Activated CD8-positive, alpha-beta T cell treated with anti-CD3 and anti-CD28 coated beads, Interleukin-2, amount 10 ng/mL, durations not matched to agents 7 days and 5 days (primary cell): ENCODE results near the gene TERT. TPM values are rescaled to one million over a fixed set of nuclear protein-coding genes. Genes with fewer than 3 reads are reported as not detected.
A peak's percentile ranks its signal among the peaks of the same experiment; 100 is the strongest.

Source experiments
- ATAC-seq: fragments of 150-1000 bp; cut with Tn5 transposase; one replicate; pipeline ENCODE4 v1.10.0; 2021; ENCODE audit warnings: moderate library complexity
- CTCF ChIA-PET: fragments of 350-600 bp; sonication (Branson Sonifier 250); formaldehyde crosslinking; loops from one replicate; lab custom pipeline; 2021; ENCODE audit warnings: antibody characterized with exemption; lab: Charles Lee
- POLR2A ChIA-PET: fragments of 350-600 bp; sonication (Branson Sonifier 250); formaldehyde crosslinking; loops from one replicate; lab custom pipeline; 2021; ENCODE audit warnings: antibody characterized with exemption; lab: Charles Lee
- DNase-seq: peaks from one replicate; pipeline ENCODE4 v3.0.0-alpha.2; 2020
- H3K27ac Mint-ChIP-seq: one replicate; pipeline ENCODE4 v1.8.0; 2021; ENCODE audit warnings: mild to moderate bottlenecking, mixed read lengths
- H3K27me3 Mint-ChIP-seq: one replicate; pipeline ENCODE4 v1.8.0; 2021; ENCODE audit warnings: low read depth, mixed read lengths
- H3K36me3 Mint-ChIP-seq: one replicate; pipeline ENCODE4 v1.8.0; 2021; ENCODE audit warnings: low read depth, mixed read lengths
- H3K4me1 Mint-ChIP-seq: one replicate; pipeline ENCODE4 v1.8.0; 2021; ENCODE audit warnings: low read depth, mixed read lengths
- H3K4me3 Mint-ChIP-seq: one replicate; pipeline ENCODE4 v1.8.0; 2021; ENCODE audit warnings: mild to moderate bottlenecking, mixed read lengths
- H3K9me3 Mint-ChIP-seq: one replicate; pipeline ENCODE4 v1.8.0; 2022; ENCODE audit warnings: mixed read lengths; ENCODE audit not compliant: insufficient read depth
- total RNA-seq, 2 experiments: library from RNA; stranded (reverse); gene quantifications; one replicate each; pipeline ENCODE4 v1.2.3, GENCODE V29; 2021

The TERT gene
- total RNA-seq, 2 experiments from 2014 or later: 0.29 to 0.44 TPM

DNA sequence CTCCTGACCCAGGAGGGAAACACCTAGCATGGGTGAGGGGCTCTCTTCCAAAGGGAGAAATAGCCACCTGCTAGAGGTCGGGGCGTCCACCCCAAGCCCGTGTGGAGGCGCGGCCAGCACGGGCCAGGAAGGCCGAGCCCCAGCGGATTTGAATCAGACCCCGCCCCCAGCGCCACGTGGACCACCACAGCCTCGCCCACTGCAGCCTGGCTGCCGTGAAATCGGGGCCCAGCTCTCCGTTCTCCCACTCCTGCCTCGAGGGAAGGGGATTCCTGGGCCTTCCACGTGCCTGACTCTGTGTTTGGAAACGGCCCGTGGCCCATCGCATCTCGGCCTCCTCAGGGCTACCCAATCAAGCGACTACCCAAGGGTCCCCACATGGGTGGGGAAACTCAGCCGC, 38.1 kb downstream of the TERT start:
- Mint-ChIP-seq H3K4me3 (no peak overlapping the region), H3K9me3 (no peaks in the 10 kb centered on the region), H3K36me3 (no peaks in the 10 kb centered on the region), H3K27me3 (peaks cover 14% of the 10 kb centered on the region), H3K27ac (no peak overlapping the region), H3K4me1 (peaks cover 20% of the 10 kb centered on the region)
- ChIA-PET CTCF (no interaction called here), POLR2A (interaction anchor here (0.9 kb wide), 1 partner anchor 12 kb away, joined by 3 read pairs; no protein-coding TSS in a partner anchor)
- no peak for ATAC-seq
- DNase-seq: no peak

DNA sequence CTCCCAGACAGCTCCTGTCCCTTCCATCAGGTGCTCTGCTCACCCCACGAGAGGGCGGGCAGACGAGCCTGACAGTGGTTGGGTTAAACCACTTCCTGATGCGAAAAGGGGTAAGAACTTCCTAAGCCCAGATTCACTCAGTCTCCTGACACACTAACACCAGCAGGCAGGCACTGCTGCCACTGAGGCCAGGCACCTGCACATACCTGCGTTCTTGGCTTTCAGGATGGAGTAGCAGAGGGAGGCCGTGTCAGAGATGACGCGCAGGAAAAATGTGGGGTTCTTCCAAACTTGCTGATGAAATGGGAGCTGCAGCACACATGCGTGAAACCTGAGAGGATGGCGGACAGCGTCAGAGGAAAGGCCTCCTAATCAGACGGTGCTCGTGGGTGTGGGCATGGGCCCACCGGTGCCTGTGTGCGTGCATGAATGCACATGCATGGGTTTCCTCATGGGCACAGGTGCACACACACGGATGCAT, 39.7 kb downstream of the TERT start:
- no peaks in the 10 kb centered on the region for H3K36me3 Mint-ChIP-seq
- DNase-seq: peak; percentile 76
- peak; percentile 86 for ATAC-seq
- CTCF ChIA-PET: interaction anchor here (1.3 kb wide), 1 partner anchor 61 kb away, joined by 4 read pairs; no protein-coding TSS in a partner anchor
- no peaks in the 10 kb centered on the region for H3K9me3 Mint-ChIP-seq
- peaks cover 20% of the 10 kb centered on the region for H3K4me1 Mint-ChIP-seq
- POLR2A ChIA-PET: interaction anchor here (1.0 kb wide), 1 partner anchor 59 kb away, joined by 4 read pairs; no protein-coding TSS in a partner anchor
- peak overlapping the region; percentile 55 for H3K27ac Mint-ChIP-seq
- H3K27me3 Mint-ChIP-seq: peaks cover 6% of the 10 kb centered on the region
- H3K4me3 Mint-ChIP-seq: peak overlapping the region; percentile 1

- DNase-seq: no peak
- Mint-ChIP-seq H3K4me3 (no peak overlapping the region), H3K27me3 (peaks cover 6% of the 10 kb centered on the region), H3K4me1 (peaks cover 20% of the 10 kb centered on the region), H3K27ac (no peak overlapping the region), H3K9me3 (no peaks in the 10 kb centered on the region), H3K36me3 (no peaks in the 10 kb centered on the region)
- POLR2A ChIA-PET: no interaction called here
- CTCF ChIA-PET: interaction anchor here (1.3 kb wide), 1 partner anchor 62 kb away, joined by 4 read pairs; no protein-coding TSS in a partner anchor
- ATAC-seq: no peak
Observed at GRCh38 chr5:1254196-1254595, 40.7 kb downstream of the TERT start.

GRCh38 chr5:1253456-1254105, 41.3 kb downstream of the TERT start:
- Mint-ChIP-seq H3K27me3 (peaks cover 6% of the 10 kb centered on the region), H3K9me3 (no peaks in the 10 kb centered on the region), H3K4me1 (peaks cover 20% of the 10 kb centered on the region), H3K36me3 (no peaks in the 10 kb centered on the region), H3K4me3 (no peak overlapping the region), H3K27ac (no peak overlapping the region)
- no peak for DNase-seq
- ATAC-seq: no peak
- CTCF ChIA-PET: no interaction called here
- POLR2A ChIA-PET: no interaction called here

GRCh38 chr5:1252681-1253080, 42.2 kb downstream of the TERT start:
- ATAC-seq (no peak), DNase-seq (no peak)
- peaks cover 20% of the 10 kb centered on the region for H3K4me1 Mint-ChIP-seq
- H3K27me3 Mint-ChIP-seq: peaks cover 3% of the 10 kb centered on the region
- no peaks in the 10 kb centered on the region for H3K9me3 Mint-ChIP-seq
- POLR2A ChIA-PET: no interaction called here
- H3K27ac Mint-ChIP-seq: no peak overlapping the region
- CTCF ChIA-PET: no interaction called here
- no peak overlapping the region for H3K4me3 Mint-ChIP-seq
- H3K36me3 Mint-ChIP-seq: no peaks in the 10 kb centered on the region

DNA sequence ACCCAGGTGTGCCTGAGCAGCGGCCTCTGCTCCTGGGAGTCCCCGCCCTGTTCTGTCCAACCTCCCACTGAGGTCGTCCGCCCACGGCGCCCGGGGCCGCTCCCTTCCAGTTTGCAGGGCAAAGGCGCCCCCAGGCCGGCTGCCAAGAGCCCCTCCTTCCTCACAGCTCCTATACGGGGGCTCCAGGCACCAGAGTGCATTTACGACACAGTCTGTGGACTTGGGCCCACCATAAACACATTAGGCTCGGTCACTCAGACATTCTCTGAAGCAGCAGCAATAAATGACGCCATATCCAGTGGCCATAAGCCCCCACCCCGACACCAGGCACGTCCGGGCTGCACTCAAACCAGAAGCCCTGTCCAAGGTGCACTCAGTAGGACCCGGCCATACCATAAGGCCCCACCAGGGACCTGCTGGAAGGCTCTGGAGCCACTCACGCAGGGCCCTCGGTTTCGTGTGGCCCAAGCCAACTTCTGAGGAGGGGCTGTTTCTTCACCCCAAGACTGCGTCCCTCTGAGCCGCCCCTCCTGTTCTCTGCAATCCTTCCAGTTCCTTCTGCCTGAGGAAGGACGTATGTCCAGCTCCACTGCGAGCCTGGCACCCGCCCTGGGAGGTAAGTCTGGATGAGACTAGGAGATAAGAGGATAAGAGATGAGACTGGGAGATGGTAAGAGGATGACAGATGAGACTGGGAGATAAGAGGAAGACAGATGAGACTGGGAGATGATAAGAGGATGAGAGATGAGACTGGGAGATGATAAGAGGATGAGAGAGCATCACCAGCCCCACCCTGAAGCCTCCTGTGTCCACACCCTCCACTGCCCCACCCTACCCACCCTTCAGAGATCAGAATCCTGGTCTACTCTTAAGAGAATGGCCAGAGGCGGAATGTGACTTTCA, 42.9 kb downstream of the TERT start:
- Mint-ChIP-seq H3K9me3 (no peaks in the 10 kb centered on the region), H3K27me3 (peaks cover 8% of the 10 kb centered on the region), H3K36me3 (no peaks in the 10 kb centered on the region), H3K27ac (no peak overlapping the region), H3K4me3 (no peak overlapping the region), H3K4me1 (peaks cover 20% of the 10 kb centered on the region)
- ChIA-PET CTCF (interaction anchor here (0.6 kb wide), 1 partner anchor 652 kb away, joined by 4 read pairs; no protein-coding TSS in a partner anchor), POLR2A (no interaction called here)
- DNase-seq (no peak), ATAC-seq (no peak)

GRCh38 chr5:1249366-1250280, 45.2 kb downstream of the TERT start:
- Mint-ChIP-seq H3K4me3 (no peak overlapping the region), H3K36me3 (no peaks in the 10 kb centered on the region), H3K27ac (no peak overlapping the region), H3K9me3 (no peaks in the 10 kb centered on the region), H3K27me3 (peaks cover 7% of the 10 kb centered on the region), H3K4me1 (peaks cover 3% of the 10 kb centered on the region)
- no peak for ATAC-seq
- POLR2A ChIA-PET: no interaction called here
- DNase-seq: no peak
- CTCF ChIA-PET: no interaction called here

DNA sequence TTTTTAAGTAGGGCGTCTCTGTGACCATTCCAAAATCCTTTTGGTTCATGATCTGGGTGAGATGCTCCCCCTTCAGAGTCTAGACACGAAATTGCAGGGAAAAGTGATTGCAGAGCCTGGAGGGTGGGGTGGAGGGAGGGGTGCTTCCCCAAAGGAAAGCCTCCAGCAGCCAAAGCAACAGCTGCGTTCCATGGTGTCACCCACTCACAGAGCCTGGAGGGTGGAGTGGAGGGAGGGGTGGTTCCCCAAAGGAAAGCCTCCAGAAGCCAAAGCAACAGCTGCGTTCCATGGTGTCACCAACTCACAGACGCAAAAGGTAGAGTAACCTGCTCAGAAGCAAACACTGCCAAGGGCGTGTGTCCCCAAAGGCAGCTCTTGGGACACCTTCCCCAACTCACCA, 47.1 kb downstream of the TERT start:
- Mint-ChIP-seq H3K4me3 (no peak overlapping the region), H3K9me3 (no peaks in the 10 kb centered on the region), H3K4me1 (no peaks in the 10 kb centered on the region), H3K36me3 (no peaks in the 10 kb centered on the region), H3K27me3 (peaks cover 7% of the 10 kb centered on the region), H3K27ac (no peak overlapping the region)
- ChIA-PET POLR2A (no interaction called here), CTCF (no interaction called here)
- no peak for DNase-seq
- no peak for ATAC-seq

DNA sequence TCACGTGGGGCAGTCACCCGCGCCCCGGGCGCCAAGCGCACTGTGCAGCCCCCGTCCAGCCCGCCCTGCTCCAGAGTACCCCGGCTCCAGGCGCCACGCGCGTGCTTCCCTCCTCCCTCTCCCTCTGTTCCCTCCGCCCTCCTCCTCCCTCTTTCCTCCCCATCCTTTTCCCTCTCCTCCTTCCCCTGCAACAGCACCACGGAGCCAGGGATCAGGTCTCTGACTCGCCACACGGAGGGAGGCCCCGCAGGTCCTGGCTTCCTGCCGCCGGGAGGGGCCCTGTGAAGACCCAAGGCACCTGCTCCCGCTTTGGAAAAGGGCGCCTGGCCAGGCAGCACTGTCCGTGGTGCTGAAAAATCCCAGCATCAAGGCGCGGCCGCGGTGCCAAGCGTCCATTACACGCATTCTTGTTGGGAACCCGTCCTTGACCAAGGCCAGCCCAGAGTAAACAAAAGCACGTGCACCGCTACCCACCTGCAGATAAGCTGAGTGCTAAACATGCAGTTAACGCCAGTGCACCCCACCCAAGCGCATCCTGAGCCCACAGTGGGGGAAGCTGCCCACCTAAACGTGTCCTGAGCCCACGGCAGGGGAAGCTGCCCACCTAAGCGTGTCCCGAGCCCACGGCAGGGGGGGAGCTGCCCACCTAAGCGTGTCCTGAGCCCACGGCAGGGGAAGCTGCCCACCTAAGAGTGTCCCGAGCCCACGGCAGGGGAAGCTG, 48.0 kb downstream of the TERT start:
- H3K27ac Mint-ChIP-seq: no peak overlapping the region

DNA sequence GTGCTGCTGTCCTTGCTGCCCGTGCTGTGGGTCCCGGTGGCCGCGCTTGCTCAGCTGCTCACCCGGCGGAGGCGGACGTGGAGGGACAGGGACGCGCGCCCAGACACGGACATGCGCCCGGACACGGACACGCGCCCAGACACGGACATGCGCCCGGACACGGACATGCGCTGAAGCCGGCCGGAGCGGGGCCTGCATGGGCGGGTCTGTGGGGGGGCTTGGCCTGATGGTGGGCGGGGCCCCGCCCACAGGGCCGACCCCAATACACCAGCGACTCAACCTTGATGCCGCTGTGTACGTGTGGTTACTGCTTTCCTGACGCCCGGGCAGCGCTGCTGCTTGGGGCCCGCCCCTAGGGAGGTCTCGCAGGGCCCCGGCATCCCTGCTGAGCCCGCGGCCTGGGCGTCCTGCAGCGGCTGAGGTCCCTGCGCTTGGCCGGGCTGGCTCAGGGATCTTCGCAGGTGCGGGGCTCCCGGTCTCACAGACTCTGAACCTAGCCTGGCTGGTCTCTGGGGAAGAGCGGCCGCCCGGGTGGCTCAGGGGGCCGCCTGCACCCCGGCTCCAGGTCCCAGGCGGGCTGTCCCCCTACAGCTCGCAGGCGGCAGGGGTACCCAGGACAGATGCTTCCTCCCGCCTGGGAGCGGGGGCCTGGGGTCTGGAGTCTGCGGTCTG, 48.8 kb downstream of the TERT start:
- Mint-ChIP-seq H3K27me3 (peaks cover 7% of the 10 kb centered on the region), H3K4me1 (no peaks in the 10 kb centered on the region)
- POLR2A ChIA-PET: no interaction called here

More for the DNA sequence above, 48.0 kb downstream of the TERT start:
- Mint-ChIP-seq H3K4me1 (no peaks in the 10 kb centered on the region), H3K27me3 (peaks cover 7% of the 10 kb centered on the region), H3K36me3 (no peaks in the 10 kb centered on the region), H3K9me3 (no peaks in the 10 kb centered on the region), H3K4me3 (no peak overlapping the region)
- CTCF ChIA-PET: no interaction called here
- POLR2A ChIA-PET: no interaction called here
- DNase-seq: peak; percentile 42
- peak; percentile 18 for ATAC-seq

More for the DNA sequence above, 48.8 kb downstream of the TERT start:
- H3K27ac Mint-ChIP-seq: no peak overlapping the region
- CTCF ChIA-PET: no interaction called here
- no peak overlapping the region for H3K4me3 Mint-ChIP-seq
- ATAC-seq (no peak), DNase-seq (no peak)
- no peaks in the 10 kb centered on the region for H3K36me3 Mint-ChIP-seq
- no peaks in the 10 kb centered on the region for H3K9me3 Mint-ChIP-seq
